ENCODE results near the gene DTX3L.
"Not testable (repeated sequence)": the region's sequence is repeated elsewhere in the genome, so short reads cannot be mapped to it uniquely, and the experiment has no call there.

DTX3L gene

DNA sequence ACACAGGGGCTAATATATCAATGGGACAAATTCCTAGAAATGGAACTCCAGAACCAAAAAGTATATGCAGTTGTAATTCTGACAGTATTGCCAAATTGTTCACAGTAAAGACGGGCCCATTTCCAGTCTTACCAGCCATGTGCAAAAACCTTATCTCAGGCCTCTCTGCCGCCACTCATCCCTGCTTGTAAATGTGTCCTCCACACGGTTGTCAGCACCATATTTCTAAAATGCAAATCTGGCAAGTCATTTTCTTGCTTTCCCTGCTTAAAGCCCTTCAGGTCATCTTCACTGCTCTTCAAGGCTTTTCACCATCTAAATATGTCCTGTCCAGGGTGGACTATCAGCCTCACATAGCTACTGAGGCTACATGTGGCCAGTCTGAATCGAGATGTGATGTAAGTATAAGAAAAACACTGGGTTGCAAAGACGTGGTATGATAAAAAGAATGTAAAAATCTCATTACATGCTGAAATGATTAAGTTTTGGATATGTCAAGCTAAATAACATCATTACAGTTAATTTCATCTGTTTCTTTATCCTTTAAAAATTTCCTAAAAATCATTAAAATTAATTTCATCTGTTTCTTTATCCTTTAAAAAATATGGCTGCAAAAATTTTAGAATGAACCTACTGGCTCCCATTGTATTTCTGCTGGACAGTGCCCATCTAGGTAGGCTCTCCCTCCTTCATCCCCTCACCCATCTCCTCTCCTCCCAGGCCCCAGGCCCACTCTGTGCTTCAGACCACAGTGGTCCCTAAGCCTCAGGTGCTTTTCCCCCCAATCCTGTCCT lies 1.0 kb upstream of the DTX3L start:
- DNase-seq = no peak

DNA sequence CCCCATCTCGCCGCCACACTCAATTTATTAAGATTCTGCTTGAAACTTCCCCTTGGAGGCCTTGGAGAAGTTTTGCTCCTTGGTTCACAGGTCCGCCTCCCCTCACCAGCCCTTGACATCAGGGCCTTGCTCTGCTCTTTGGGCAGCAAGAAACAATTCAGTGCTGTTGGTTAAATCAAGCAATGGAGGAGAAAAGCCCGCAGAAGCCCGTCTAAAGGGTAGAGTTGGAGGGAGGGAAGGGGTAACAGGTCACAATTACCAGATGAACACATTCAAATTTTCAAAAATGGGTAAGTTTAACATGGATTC lies 467 bp upstream of the DTX3L start:
- peak in 2 of 3 experiments; percentile 49 to 67 for DNase-seq

DNA sequence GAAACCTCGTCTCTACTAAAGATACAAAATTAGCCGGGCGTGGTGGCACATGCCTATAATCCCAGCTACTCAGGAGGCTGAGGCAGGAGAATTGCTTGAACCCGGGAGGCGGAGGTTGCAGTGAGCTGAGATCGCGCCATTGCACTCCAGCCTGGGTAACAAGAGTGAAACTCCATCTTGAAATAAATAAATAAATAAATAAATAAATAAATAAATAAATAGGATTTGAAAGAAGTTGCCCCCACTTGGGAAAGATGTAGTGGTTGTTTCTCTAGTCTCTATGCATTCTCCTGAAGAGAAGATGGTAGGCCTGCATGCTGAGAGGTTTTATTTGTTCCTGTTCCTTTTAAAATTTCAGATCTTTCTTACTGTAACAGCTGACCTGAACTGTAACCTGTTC lies 4.0 kb downstream of the DTX3L start:
- not testable (repeated sequence) for DNase-seq

DNA sequence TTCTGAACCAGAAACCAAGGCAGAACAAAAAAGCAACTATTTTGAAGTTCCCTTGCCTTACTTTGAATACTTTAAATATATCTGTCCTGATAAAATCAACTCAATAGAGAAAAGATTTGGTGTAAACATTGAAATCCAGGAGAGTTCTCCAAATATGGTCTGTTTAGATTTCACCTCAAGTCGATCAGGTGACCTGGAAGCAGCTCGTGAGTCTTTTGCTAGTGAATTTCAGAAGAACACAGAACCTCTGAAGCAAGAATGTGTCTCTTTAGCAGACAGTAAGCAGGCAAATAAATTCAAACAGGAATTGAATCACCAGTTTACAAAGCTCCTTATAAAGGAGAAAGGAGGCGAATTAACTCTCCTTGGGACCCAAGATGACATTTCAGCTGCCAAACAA lies 4.6 kb downstream of the DTX3L start:
- no peak for DNase-seq

DNA sequence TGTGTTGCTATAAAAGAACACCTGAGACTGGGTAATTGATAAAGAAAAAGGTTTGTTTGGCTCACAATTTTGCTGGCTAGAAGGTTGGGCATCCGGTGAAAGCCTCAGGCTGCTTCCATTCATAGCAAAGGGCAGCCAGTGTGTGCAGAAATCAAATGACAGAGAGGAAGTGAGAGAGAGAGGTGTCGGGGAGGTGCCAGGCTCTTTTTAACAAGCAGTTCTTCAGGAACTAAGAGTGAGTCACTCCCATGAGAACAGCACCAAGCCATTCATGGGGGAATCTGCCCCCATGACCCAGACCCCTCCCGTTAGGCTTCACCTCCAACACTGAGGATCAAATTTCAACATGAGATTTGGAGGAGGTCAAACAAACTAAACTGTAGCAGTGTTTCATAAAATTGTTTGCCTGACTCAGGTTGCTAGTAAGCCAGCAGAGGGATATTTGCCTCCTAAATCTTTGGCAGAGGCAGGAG lies 8.8 kb downstream of the DTX3L start:
- no peak for DNase-seq

DNA sequence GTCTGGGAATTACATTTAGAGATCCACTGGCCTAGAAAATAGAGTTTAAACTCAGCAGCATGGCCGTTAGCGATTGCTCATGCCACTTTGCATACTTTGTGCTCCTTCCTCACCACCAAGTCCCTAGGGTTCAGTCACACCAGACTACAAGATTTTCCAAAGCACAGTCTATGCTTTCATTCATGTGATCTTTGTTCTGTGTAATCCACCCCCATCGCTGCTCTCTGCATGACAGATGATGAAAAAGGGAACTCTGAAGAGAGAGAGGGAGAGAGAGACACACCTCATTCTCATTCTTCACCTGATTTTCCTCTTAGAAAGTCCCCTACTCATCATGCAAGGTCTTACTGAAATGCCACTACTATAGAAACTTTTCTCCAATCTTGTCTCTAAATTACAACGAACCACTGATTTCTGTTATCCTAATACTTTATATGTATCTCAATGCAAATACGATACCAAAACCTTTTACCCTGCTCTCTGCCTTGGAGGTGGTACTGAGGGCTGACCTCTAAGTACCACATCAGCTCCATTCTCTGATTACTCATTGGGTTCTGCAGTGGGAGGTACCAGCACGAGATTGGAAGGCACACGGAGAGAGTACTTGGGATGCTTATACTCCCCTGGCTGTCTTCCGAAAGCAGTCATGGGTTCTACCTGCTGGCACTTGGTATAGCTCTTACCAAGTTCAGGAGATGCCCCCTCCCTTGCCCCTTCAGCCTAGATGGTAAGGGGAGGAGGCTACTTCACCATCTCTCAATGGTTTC lies 12.2 kb downstream of the DTX3L start:
- no peak for DNase-seq

DNA sequence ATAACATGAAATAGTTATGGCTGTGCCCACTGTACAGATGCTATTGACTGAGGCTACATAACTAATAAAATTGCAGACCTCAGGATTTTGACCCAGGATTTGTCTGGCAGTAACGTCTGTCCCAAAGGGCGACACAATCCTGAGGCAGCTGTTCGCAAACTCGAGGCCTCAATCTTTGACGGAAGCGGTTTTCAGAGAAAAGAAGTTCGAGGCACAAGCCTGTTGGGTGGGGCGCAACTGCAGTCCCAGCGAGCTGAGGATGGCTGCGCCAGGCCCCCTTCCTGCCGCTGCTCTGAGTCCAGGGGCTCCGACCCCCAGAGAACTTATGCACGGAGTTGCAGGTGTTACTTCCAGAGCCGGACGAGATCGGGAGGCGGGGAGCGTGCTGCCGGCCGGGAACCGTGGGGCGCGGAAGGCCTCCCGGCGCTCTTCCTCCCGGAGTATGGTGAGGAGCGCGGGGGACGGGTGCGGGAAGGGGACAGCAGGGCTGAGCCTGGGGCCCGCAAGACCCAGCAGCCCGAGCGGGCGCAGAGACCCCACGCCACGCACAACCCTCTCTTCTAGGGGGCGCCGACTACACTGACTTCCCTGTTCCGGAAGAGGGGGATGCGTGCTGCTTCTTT lies 13.4 kb downstream of the DTX3L start, which contains the start of gene PARP15:
Gene PARP15, plus strand, starts transcription at position 242 of the 623 bp plus-strand sequence. Its CDS starts 18 bp downstream, at position 260.
- DNase-seq = no peak

DNA sequence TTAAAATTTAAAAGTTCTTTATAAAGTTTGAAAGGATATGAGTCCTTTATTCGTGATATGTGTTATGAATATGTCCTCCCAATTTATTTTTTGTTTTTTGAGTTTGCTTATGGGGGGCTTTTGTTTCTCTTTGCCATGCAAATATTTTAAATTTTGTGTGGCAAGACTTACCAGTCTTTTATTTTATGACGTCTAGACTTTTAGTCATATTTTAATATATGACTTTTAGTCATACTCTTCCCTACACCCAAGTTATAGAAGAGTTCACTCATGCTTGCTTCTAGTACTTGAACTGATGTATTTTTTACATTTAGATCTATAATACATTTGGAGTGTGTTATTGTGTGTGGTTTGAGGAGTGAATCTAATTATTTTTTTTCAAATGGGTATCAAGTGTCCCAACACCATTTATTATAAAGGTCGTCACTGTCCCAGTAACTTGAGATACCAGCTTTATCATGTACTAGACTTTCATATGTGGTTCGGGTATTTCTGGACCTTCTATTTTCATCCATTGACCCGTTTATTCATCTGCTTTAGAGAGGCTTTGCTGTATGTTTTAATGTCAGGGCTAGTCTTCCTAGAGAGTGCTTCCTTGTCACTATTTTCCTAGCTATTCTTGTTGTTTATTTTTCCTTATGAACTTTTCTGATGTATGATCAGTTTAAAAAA lies 14.1 kb downstream of the DTX3L start:
- no peak for DNase-seq

DNA sequence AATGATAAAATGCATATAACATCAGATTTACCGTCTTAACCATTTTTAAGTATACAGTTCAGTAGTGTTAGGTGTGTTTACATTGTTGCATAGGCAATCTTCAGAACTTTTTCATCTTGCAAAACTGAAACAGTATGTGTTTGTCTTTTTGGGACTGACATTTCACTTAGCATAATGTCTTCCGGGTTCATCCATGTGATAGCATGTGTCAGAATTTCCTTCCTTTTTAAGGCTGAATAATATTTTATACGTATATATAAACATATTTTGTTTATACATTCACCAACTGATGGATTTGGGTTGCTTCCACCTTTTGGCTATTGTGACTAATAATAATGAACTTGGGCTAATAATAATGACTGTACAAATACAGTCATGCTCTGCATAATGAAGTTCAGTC lies 16.3 kb downstream of the DTX3L start:
- no peak for DNase-seq

DNA sequence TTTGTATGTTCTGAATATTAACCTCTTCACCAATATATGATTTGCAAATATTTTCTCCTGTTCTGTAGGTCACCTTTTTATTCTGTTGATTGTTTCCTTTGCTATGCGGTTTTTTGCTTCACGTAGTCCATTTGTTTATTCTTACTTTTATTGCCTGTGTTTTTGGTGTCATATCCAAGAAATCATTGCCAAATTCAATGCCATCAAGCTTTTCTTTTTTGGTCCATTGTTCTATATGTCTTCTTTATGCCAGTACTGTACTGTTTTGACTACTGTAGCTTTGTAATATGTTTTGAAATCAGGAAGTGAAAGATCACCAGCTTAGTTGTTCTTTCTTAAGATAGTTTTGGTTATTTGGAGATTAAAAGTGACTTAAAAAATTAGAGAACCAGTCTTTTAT lies 17.5 kb downstream of the DTX3L start:
- DNase-seq = no peak

DNA sequence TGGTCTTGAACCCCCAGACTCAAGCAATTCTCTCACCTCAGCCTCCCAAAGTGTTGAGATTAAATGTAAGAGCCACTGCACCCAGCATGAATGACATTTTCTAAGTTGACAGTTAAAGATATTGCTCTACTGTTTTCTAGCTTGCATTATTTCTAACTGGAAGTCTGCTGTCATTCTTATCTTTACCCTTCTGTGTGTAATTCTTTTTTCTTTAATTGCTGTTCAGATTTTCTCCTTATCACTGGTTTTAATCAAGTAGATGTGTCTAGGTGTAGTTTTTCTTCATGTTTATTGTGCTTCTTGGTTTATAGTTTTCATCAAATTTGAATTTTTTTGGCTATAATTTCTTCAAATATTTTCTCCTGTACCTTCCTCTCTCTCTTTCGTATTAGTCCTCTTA lies 18.3 kb downstream of the DTX3L start:
- DNase-seq = no peak

DNA sequence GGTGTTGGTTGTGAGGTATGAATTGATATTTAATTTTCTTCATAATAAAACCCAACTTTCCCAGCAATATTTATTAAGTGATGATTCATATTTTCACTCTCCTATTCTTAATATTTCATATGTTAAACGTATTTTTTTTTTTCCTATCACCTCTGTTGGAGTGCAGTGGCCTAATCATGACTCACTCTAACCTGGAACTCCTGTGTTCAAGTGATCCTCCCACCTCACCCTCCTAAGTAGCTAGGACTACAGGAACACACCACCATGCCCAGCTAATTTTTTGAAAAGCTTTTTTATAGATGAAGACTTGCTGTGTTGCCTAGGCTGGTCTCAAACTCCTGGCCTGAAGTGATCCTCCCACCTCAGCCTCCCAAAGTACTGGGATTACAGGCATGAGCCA lies 22.0 kb downstream of the DTX3L start:
- no peak for DNase-seq

DNA sequence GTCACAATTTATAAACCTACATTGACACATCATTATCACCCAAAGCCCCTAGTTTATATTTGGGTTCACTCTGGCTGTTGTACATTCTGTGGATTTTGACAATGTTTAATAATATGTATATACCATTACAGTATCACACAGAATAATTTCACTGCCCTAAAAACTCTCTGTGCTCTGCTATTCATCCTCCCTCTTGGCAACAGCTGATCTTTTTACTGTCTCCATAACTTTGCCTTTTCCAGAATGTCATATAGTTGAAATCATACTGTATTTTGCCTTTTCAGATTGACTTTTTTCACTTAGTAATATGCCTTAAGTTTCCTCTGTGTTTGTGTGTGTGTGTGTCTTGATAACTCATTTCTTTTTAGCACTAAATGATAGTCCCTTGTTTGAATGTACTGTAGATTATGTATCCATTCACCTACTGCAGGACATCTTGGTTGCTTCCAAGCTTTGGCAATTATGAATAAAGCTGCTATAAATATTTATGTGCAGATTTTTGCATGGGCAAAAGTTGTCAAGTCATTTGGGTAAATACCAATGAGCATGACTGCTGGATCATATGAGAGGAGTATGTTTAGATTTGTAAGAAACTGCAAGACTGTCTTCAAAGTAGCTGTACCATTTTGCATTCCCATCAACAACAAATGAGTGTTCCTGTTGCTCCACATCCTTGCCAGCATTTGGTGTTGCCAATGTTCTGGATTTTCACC lies 22.8 kb downstream of the DTX3L start:
- DNase-seq = no peak

DNA sequence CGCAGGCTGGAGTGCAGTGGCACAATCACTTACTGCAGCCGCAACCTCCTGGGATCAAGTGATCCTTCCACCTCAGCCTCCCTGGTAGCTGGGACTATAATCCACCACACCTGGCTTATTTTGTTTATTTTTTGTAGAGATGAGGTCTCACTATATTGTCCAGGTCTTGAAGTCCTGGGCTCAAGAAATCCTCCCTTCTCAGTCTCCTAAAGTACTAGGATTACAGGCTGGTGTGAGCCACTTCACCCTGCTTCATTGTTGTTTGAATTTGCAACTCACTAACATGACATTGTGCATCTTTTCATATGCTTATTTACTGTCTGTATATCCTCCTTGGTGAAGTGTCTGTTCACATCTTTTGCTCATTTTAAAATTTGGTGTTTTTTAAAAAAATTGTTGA lies 23.4 kb downstream of the DTX3L start:
- DNase-seq = no peak

DNA sequence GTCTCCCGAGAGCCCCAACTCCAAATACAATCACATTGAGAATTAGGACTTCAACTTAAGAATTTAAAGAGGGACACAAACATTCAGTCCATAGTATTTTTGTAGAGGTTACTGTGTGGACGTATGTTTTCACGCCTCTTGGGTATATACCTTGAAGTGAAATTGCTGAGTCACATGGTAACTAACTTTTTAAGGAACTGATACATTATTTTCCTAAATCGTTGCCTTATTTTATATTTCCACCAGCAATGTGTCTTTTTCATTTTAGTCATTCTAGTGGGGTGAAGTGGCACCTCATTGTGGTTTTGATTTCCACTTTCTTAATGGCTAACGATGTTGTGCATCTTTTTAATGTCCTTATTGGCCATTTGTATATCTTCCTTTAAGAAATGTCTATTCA lies 25.2 kb downstream of the DTX3L start:
- no peak for DNase-seq

DNA sequence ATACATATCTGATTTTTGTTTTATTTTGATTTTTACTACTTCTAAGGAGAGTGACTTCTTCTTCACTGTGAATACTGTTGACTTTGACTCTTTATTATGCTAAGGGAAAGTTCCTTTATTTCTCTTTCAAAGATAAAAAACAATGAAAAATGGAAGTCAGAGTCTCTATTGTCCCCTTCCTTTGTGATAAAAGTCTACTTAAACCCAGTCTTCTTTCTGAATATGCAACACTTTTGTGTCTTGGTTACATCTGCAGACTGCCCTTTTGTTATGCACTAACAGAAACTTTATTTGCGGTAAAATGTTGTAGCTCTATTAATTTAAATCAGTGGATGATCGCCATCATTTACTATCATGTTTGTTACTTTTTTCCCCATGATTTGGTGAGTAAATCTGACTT lies 26.5 kb downstream of the DTX3L start:
- no peak for DNase-seq

DNA sequence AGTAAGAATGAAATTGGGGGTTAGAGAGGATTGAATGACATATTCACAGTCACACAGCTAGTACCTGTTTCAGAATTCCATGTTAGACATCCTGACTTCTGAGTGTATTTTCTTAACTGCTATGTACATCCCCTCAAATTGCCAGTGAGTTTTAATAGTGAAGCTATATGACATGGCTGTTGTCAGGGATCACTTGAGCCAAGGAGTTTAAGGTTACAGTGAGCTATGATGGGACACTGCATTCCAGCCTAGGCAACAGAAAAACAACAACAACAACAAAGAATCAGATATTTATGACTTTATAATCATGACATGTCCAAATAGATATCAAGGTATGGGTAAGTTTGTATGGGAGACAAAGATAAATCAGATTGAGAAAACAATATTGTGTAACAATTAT lies 29.9 kb downstream of the DTX3L start:
- DNase-seq = no peak

DNA sequence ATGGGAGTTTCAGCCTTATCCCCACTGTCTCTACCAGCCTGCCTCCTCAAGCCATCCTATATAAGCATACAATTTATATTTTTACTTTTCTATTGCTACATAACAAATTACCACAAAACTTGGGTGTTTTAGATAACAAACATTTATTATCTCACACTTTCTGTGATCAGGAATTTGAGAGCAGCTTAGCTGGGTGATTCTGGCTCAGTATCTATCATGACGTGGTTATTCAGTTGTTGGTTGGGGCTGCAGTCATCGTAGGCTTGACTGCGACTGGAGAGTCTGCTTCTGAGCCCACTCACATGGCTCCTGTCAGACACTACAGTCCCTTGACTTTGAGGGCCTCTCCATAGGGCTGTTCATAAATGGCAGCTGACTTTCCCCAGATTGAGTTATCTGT lies 34.0 kb downstream of the DTX3L start:
- no peak for DNase-seq

DNA sequence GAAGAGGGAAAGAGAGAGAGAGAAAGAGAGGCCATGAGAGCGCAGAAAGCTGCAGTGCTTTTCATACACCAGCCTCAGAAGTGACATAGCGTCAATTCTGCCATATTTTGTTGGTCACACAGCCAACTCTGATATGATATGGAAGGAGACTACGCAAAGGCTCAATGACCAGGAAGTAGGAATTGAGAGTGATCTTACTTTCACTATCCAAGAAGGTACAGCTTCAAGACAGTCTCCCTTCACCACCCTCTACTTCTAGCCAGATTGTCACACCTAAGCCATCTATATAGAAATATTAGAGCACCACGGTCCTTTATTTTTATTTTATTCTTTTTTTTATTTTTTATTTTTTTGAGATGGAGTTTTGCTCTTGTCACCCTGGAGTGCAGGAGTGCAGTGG lies 34.4 kb downstream of the DTX3L start:
- DNase-seq = no peak

DNA sequence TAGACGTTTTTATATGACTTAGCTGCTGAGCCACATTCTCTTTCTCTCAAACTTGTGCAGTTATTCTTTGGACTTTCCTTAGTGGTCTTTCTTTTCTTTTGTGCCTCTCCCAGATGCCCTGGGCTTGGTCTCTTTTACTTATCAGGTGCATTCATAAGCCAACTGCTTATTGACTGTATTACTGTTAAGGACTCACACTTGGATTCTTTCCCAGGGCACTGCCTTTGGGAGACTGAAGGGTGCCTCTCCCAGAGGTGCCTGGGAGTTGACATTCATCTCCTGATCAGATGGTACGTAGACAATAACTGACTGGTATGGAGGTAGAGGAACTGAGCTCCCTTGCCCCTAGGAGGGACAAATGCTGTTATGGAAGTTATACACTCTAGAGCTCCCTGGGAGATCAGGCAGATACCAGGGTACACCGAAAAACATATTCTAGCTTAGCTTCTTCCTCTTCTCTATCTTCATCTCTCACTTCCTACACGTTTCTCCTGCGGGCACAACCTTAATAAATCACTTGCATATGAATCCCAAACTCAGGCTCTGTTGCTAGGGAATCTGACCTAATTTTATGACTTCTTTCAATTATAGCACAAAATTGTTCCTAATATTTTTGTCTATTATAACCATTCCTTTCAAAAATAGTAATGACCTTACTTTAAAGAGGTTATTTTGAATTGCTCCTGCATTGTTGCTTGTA lies 38.0 kb downstream of the DTX3L start:
- no peak for DNase-seq

DNA sequence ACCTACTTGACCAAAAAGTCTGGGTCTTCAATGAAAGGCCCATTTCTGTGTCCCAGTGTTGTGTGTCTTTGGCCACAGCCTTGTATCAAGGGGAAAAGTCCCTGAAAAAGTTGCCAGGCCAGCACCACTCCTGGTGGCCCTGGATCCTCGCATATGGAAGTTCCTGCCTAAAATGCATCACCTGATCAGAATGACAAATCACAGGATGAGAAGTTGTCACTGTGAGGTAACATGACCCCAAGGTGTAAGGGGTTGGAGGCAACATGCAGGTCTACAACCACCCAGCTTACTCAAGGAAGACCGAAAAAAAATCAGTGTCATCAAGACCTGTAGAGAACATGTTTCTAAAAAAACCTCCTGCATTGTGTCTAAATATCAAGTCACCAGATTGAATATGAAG lies 38.9 kb downstream of the DTX3L start:
- no peak for DNase-seq

DNA sequence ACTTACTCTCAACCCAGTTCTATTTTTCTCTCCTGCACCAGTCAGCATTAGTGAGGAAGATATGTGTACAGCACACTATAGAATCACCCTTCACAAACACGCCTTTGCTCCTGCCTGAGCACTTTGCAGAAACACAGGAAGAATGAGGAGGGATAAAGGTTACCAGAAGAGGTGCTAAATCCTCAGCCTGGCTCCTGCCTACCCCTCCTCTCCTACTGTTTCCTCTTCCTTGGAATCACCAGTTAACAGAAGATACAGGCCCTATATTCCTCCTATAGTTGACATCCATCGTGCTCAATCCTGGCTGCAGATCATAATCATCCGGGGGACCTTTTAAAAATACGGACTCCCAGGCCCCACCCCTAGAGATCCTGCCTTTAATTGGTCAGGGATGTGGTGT lies 42.2 kb downstream of the DTX3L start:
- DNase-seq = no peak
